GM18951 (cell line): ENCODE results near the gene PLIN1.

ENCODE experiments used
- POLR2A ChIP-seq: IDR thresholded peaks from 4 replicates; pipeline ENCODE4 v1.6.1; 2011; ENCODE audit warnings: mild to moderate bottlenecking; ENCODE audit not compliant: insufficient read length, insufficient read depth; ENCODE audit errors: extremely low read depth
- in situ Hi-C: fragments of 300-500 bp; cut with MboI; formaldehyde crosslinking; loops from one replicate; pipeline ENCODE4 v1.12.0; 2022; ENCODE audit warnings: low sequenced_read_pairs, mixed read lengths, inconsistent platforms; ENCODE audit not compliant: unreplicated experiment

PLIN1 gene

DNA sequence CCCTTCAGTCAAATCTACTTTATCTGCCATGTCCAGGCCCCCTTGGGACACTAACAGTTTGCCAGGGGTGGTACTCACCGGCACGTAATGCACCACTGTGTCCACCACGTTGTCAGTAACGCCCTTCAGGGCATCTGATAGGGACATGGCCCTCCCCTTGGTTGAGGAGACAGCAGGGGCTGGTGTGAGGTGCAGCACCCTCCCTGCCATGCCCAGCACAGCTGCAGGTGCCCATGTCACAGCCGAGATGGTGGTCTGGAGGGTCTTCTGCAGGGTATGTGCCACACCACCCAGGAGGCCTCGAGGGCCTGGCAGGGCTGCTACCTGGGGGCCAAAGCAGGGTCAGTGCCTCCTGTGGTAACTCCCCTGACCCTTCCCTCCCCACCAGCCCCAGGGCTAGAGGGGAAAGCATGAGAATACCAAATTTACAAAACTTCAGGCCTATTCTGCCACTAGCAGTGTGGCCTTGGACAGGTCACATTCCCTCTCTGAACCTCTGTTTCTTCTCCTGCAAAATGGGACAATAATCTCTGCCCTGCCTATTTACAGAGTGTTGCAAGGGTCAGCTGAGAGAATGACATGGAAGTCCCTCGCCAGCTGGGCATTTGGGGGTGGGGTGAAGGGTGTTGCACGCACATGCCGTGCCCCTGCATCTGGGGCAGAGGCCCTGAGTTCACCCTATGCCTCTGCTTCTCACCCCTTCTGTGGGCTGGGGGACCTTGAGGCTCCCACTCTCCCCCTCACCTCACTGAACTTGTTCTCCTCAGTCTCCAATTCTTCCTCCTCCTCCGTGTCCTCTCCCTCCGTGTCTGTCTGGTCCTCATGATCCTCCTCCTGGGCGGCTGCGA lies 12.1 kb downstream of the PLIN1 start:
- no peak for TF ChIP-seq POLR2A
- in situ Hi-C loops = no loop called here

DNA sequence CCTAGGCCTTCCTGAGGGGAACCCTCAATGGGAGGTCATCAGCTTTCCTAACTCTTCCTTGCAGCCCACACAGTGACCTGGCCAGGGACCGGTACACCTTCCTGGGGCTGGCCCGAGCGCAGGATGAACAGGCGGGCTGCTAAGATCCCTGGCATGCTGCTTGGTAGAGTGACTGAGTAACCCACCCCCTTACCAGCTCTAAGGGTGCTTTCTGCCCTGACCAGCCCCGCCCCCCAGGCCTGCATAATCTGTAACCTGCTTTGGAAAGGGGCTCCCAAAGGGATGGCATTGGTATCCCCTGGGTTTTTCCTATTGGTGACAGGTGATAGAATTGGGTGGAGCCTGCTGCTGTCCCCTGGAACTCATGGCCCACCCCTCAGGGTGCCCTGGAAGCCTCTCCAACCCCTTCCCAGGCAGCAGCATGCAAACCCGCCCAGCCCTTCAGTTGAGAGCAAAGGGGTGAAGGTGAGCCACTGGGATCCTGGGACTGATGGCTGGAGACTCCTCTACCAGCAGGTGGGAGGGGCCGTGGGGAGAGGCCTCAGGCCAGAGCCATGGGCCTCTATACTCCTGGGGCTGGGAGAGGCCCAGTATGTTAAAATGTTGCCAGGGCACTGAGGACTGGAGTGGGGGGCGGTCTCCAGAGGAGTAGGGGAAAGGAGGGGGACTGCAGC lies 12.8 kb downstream of the PLIN1 start:
- no peak for TF ChIP-seq POLR2A
- in situ Hi-C loops = no loop called here

DNA sequence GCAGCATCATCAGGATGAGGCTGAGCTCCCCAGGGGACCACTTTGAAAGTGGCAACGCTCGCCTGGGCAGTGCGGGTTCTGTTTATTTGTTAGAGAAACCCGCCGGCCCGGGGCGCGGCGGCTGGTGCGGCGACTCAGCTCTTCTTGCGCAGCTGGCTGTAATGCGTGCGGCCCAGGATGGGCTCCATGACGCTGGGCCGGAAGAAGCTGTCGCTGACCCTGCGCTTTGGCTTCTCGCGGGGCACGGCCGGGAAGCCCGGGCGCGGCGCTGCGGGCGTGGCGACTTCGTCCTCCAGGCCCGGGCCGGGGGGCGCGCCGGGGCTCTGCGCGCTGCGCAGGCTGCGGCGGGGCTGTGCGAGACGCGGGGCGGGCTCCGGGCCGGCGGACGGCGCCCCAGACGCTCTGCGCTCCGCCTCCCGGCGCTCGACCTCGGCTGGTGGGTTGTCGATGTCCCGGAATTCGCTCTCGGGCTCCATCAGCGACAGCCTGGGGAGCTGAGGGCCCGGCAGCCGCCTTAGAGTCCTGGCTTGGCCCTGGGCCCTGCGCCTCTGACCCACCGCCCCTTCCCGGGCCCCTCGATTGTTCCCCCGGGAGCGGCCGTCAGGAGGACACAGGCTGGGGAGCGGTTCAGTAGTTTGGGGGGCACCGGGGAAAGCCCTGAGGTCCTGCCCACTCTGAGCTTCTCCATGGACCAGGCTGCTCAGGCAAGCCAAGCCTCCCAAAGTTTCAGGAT lies 13.6 kb downstream of the PLIN1 start:
- in situ Hi-C loops = no loop called here
- TF ChIP-seq POLR2A = no peak

DNA sequence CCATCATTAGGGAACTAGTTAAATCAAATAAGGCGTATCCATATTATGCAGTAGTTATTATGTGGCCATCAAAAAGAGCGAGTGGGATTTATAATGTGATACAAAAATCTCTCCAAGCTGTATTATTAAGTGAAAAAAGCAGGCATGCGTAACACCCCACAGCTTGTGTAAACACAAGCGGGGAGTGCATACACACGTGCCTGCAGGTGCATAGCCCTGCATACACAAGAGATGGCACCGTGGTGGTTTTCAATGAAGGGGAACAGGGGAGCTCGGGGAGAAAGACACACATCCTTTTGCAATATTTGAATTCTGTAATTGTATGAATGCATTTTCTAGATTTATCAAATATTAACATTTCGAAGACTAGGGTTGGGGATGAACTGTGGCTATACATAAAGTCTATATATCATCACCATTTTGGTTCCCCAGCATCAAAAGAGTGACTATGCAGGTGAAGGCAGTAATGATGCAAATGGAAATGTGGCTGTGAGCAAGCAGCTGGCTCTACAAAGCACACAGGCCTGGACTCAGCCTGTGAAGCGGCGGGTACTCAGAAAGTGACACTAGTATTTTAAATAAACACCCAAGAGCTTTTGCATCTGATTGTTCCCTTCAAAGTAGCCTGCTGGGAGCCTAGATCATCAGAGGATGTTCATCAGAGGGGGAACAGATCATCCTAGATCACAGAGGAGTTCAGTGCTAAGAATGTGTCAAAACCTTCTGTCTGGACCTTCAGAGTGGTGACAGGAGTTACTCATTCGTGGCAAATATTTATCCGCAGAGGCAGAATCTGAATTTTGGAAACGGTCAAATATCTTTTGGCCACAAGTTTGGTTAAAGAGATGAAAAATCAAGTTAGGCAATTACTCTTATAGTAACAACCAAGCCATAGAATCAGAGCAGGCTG lies 14.5 kb downstream of the PLIN1 start:
- TF ChIP-seq POLR2A = no peak
- in situ Hi-C loops = no loop called here

DNA sequence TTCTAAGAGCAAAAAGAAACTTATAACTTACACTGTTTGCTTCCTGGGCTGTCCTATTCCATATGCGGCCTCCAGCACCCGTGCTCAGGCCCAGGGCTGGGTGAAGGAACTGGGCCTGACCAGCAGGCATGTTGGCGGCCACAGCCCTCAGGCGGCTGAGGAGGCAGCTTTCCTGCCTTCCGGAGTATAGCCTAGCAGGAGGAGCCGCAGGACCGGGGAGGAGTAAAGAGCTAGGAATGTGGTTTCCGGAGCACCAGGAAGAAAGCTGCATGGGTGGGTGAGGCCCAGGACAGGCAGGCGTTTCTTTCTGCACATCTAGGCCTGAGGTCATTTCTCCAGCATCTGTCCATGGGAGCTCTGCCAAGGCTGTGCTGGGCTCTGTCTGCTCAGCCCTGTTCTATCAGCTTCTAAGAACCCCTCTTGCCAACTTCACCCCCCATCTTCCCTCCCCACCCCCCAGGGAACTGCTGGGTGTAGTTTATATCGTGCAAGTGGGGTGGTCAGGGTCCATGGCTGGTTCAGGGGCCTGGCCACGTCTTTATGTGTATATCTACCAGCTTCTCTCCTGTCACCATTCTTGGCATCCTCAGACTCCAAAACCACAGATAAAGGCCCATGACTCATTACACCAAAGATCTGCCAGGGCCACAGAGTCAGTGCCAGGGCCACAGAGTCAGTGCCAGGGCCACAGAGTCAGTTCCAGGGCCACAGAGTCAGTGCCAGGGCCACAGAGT lies 16.1 kb downstream of the PLIN1 start:
- in situ Hi-C loops = no loop called here
- TF ChIP-seq POLR2A = no peak

DNA sequence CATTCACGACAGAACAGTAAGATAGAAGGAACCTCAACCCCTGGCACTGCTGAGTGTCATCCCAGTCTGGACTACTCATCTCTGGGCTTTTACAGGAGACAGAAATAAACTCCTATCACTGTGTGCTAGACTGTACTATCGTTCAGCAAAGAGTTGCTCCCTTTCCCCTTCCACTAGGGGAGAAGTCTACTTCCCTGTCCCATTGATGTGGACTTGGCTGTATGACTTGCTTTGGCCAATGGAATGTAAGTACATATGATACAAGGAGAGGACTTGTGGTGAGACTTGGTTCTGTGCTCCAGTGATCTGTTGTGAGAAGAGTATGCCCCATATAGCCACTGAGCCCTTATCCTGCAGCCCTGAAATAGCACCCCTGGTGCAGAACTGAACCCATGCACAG lies 18.6 kb downstream of the PLIN1 start:
- in situ Hi-C loops = no loop called here
- no peak for TF ChIP-seq POLR2A

DNA sequence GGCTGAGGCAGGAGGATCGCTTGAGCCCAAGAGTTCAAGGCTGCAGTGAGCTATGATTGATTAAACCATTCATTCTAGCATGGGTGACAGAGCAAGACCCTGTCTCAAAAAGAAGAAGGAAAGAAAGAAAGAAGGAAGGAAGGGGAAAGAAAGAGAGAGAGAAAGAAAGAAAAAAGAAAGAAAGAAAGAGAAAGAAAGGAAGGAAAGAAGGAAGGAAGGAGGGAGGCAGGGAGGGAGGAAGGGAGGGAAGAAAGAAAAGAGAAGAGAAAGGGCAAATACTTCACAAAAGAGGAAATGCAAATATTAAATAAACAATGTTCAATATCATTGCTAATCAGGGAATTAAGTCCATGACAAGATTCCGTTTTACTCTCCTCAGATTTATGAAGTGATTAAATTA lies 19.9 kb downstream of the PLIN1 start:
- in situ Hi-C loops = no loop called here
- TF ChIP-seq POLR2A = no peak

DNA sequence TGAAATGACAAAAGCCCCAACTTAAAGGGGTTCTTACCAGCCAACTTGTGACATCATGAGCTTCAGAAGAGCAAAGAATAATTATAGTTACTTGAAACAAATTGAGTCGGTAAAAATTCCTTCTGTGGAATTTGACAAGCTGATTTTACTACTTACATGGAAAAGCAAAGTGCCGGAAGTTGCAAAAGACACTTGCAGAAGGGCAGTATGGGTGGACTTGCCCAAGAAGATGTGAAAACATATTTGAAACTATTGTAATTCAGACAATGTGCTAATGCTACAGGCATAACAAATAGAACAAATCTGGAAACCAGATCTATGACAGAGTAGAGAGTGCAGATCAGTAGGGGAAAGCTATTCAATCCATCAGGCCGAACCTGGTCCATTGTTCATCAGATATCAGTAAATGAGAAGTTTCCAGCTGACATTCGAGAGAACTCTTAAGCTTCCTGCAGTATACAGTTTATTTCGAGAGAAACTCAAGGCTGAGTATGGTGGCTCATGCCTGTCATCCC lies 21.4 kb downstream of the PLIN1 start:
- in situ Hi-C loops = no loop called here

DNA sequence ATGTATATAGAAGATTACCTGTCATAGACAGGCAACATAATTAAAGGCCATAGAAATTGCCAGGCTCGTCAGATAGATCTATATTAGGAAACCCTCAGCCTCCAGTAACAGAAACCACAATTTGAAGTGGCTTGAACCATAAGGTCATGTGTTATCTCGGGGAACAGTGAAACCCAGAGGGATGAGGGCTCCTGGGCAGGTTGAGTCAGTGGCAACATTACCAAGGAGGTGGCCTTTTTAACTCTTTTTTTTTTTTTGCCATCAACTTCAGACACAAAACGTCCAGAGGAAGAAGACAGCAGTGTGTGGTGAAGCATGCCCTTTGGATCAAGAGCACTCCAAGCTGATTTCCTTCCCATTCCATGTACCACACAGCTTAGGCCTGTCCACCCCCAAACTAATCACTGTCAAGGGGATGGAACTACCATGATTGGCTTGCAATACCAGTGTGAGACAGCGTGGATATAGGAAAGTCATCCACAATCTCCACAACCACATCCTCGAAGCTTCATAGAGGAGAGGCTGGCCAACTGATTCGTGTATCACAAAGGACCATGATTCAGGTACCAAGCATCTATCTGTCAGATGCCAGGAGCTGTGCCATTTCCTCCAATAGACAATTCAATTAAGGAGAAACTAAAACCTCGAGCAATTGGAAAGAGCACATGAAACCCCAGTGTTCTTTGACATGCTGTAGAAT lies 22.9 kb downstream of the PLIN1 start:
- in situ Hi-C loops = no loop called here
- no peak for TF ChIP-seq POLR2A

More for the DNA sequence above, 21.4 kb downstream of the PLIN1 start:
- TF ChIP-seq POLR2A = no peak

DNA sequence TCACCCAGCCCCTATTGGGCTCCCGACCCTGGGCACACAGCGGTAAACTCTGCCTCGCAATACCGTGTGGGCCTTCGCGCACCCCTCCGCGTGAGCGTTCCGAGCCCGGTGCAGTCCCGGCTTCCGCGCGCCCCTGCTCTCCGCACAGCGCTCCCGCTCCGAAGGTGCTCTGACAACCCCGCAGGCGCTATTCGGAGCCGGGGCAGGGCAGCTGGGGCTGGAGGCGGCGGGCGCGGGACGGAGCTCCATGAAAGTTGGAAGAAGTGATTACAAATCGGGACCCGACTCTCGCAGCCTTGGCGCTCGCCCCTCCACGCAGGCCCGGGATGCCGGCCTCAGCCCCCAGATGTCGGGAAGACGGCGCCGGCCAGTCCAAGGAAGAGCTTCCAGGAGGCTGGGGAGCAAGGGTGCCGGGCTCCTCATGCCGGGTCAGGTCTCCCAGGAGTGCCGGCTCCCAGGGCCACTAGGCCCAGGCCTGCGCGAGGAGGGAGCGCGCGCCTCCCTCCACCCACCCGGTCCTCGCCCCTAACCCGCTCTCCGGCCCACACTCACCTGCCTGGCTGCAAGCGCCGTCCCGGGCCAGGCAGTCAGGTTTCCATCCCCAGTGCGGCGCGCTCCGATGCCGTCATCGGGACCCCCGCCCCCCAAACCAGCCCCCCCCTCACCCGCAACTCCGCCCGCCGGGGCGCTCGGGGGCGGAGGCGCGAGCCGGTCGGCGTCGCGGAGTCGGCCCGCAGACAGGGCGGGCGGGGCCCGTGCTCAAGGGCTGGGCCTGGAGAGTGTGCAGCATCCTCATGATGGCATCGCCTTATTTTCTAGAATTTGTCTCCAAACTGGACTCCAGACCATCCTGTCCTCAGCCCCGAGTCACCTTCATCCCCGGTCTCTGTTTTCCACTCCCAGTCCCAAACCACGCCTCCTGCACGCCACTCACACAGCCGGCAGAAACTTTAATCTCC lies 24.0 kb downstream of the PLIN1 start, which contains the start of gene KIF7:
KIF7 (minus strand) TSS at position 621 of the 959 bp plus-strand sequence. CDS start 2,537 bp downstream, outside the sequence.
- in situ Hi-C loops = no loop called here
- TF ChIP-seq POLR2A = no peak
